Measurements from ENCODE around the gene SPRR3. TPM values are rescaled to one million over a fixed set of nuclear protein-coding genes. Genes with fewer than 3 reads are reported as not detected.
A peak's percentile ranks its signal among the peaks of the same experiment; 100 is the strongest.

Gene SPRR3
- total and polyA plus RNA-seq, 2 experiments from 2014 or later, result not detected

DNA sequence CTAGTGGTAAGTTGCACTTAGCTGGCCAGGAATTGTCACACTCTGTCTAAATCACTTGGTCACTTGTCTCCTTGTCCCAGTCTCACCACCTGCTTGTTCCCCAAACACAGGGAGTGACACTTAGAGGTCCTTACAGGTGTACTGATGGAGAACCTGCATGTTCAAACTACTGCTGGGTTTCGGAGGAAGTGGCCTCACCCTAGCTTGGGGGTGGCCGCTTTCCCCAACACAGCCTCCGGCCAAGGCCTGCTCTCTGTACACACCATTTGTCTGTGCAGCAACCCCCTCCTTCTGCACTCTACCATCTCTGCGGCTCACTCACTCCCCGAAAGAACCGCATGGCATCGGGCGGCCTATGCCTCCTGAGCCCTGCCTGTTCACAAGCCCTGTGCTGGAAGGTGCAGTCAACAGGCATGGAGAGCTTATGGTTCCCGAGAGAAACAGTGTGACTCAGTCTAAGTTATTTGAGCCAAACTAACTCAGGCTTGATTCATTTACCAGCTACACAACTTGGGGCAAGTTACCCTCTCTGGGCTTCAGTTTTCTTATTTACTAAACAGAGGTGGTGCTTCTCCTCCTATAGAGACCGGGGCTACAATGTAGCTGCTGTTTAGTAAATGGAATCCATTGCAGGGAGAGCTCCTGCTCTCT, 41.6 kb upstream of the SPRR3 start (continued):
- TF ChIP-seq REST (IDR thresholded peaks at IDR 0.05; ENCODE audit: unreplicated experiment), result no peak

DNA sequence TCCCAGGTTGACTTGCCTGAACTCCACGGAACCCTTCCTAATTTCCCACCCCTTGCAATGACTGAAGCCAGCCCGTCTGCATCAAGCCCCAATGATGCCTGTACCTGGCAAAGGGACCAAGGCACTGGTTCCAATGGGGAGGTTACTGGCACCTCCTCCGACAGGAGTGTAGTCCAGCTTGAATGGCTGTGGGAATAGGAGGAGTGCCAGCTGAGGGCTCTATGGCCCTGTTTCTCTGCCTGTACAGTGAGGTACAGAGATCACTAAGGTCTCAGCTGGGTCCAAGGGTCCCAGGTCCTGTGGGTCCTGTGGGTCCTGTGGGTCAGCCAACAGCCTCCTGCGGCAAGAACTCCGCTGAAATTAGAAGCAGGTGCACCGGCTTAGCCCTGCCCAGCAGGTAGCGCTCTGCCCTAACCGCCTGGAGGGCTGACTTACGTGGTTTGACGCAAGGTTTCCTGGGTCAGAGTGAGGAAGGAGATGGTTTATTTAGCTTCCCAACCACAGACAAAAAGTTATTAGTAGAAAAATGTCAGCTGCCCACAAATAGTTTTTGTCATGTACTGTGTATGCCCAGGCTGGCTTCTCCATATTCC, 41.0 kb upstream of the SPRR3 start:
- Mint-ChIP-seq H3K4me1 (no peaks in the 10 kb centered on the region), H3K27ac (no peak overlapping the region), H3K9me3 (0 out of 3 replicates have a peak, but pooled peaks cover 4% of the 10 kb centered on the region), H3K4me3 (no peak overlapping the region), H3K27me3 (ENCODE audit: insufficient read depth, low read depth, poor library complexity) (no peaks in the 10 kb centered on the region), H3K36me3 (ENCODE audit: low read depth) (no peaks in the 10 kb centered on the region; the same call in 2 of the 3 replicates)
- peak; percentile 74 for DNase-seq (ENCODE audit: low spot score)
- peak overlapping the region; percentile 84 for H2AFZ ChIP-seq
- no peaks in the 10 kb centered on the region for H3K4me1 ChIP-seq (ENCODE audit: insufficient read depth)
- H3K79me2 ChIP-seq (replicated peaks; ENCODE audit: insufficient read depth), result no peaks in the 10 kb centered on the region
- no peaks in the 10 kb centered on the region for H3K27me3 ChIP-seq (ENCODE audit: insufficient read depth)
- no peak overlapping the region for H3K4me3 ChIP-seq
- no peaks in the 10 kb centered on the region for H3F3A ChIP-seq (replicated peaks; ENCODE audit: low read depth)
- H3K4me2 ChIP-seq, result no peak overlapping the region
- peak; percentile 71 to 92 for TF ChIP-seq CTCF (conservative IDR thresholded peaks at IDR 0.05; ENCODE audit: low read depth in 2 of 2)
- no peak for TF ChIP-seq CREB1 (CRISPR knock-in tag; IDR thresholded peaks at IDR 0.05; ENCODE audit: low read depth)
- no peak for TF ChIP-seq ZNF114 (CRISPR knock-in tag; IDR thresholded peaks at IDR 0.05)
- TF ChIP-seq ZNF331 (CRISPR knock-in tag; IDR thresholded peaks at IDR 0.05; ENCODE audit: low read depth), result no peak
- no peak for TF ChIP-seq POLR2AphosphoS5 (IDR thresholded peaks at IDR 0.05; ENCODE audit: low read depth)
- peak; percentile 95 for ATAC-seq
- H3K9me2 ChIP-seq (ENCODE audit: insufficient read depth), result peaks cover 13% of the 10 kb centered on the region
- H3K27ac ChIP-seq (ENCODE audit: low read depth), result no peak overlapping the region
- H4K20me1 ChIP-seq (replicated peaks; ENCODE audit: insufficient read depth), result no peaks in the 10 kb centered on the region
- H3K36me3 ChIP-seq (ENCODE audit: insufficient read depth), result no peaks in the 10 kb centered on the region
